ENCODE results near the gene OSBPL2.

OSBPL2 gene

DNA sequence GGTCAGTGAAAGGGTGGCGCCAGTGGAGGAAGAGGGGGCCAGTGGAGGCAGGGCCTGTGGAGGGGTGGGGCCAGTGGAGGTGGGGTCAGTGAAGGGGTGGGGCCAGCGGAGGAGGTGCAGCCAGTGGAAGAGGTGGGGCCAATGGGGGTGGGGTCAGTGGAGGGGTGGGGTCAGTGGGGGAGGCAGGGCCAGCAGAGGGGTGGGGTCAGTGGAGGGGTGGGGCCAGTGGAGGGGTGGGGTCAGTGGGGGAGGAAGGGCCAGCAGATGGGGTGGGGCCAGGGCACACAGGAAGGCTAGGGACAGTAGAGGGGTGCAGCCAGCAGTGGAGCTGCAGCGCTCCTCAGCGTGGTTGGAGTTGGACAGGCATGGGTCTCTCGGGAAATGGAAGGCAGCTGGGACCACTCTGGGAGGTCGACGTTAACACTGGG is 83.2 kb downstream of the OSBPL2 start:
- TF ChIP-seq, protein P1, sequence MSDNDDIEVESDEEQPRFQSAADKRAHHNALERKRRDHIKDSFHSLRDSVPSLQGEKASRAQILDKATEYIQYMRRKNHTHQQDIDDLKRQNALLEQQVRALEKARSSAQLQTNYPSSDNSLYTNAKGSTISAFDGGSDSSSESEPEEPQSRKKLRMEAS (IDR thresholded peaks at IDR 0.05), result no peak
- TF ChIP-seq FOXM1 (IDR thresholded peaks at IDR 0.05; ENCODE audit: borderline replicate concordance, low read depth), result no peak
- TF ChIP-seq TEAD4 (IDR thresholded peaks at IDR 0.05), result no peak
- TF ChIP-seq RAD21 (IDR thresholded peaks at IDR 0.05; ENCODE audit: low read depth), result no peak
- no peak for TF ChIP-seq YY1 (IDR thresholded peaks at IDR 0.05; ENCODE audit: low read depth)
- no peak for TF ChIP-seq TCF12 (IDR thresholded peaks at IDR 0.05; ENCODE audit: low read depth)
- no peak for TF ChIP-seq EGR1 (IDR thresholded peaks at IDR 0.05)
- TF ChIP-seq TAF1 (IDR thresholded peaks at IDR 0.05; ENCODE audit: low read depth), result no peak
- TF ChIP-seq, protein P2, sequence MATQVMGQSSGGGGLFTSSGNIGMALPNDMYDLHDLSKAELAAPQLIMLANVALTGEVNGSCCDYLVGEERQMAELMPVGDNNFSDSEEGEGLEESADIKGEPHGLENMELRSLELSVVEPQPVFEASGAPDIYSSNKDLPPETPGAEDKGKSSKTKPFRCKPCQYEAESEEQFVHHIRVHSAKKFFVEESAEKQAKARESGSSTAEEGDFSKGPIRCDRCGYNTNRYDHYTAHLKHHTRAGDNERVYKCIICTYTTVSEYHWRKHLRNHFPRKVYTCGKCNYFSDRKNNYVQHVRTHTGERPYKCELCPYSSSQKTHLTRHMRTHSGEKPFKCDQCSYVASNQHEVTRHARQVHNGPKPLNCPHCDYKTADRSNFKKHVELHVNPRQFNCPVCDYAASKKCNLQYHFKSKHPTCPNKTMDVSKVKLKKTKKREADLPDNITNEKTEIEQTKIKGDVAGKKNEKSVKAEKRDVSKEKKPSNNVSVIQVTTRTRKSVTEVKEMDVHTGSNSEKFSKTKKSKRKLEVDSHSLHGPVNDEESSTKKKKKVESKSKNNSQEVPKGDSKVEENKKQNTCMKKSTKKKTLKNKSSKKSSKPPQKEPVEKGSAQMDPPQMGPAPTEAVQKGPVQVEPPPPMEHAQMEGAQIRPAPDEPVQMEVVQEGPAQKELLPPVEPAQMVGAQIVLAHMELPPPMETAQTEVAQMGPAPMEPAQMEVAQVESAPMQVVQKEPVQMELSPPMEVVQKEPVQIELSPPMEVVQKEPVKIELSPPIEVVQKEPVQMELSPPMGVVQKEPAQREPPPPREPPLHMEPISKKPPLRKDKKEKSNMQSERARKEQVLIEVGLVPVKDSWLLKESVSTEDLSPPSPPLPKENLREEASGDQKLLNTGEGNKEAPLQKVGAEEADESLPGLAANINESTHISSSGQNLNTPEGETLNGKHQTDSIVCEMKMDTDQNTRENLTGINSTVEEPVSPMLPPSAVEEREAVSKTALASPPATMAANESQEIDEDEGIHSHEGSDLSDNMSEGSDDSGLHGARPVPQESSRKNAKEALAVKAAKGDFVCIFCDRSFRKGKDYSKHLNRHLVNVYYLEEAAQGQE (IDR thresholded peaks at IDR 0.05; ENCODE audit: low read depth), result no peak
- no peak for TF ChIP-seq ZBTB7A (IDR thresholded peaks at IDR 0.05; ENCODE audit: low read depth)
- TF ChIP-seq NFIC (IDR thresholded peaks at IDR 0.05), result no peak
- TF ChIP-seq CREB1 (IDR thresholded peaks at IDR 0.05; ENCODE audit: low read depth), result no peak
- no peak for TF ChIP-seq EP300 (IDR thresholded peaks at IDR 0.05; ENCODE audit: borderline replicate concordance)
- no peak for TF ChIP-seq CEBPB (IDR thresholded peaks at IDR 0.05)
- TF ChIP-seq, protein P3, sequence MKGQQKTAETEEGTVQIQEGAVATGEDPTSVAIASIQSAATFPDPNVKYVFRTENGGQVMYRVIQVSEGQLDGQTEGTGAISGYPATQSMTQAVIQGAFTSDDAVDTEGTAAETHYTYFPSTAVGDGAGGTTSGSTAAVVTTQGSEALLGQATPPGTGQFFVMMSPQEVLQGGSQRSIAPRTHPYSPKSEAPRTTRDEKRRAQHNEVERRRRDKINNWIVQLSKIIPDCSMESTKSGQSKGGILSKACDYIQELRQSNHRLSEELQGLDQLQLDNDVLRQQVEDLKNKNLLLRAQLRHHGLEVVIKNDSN (IDR thresholded peaks at IDR 0.05), result no peak

DNA sequence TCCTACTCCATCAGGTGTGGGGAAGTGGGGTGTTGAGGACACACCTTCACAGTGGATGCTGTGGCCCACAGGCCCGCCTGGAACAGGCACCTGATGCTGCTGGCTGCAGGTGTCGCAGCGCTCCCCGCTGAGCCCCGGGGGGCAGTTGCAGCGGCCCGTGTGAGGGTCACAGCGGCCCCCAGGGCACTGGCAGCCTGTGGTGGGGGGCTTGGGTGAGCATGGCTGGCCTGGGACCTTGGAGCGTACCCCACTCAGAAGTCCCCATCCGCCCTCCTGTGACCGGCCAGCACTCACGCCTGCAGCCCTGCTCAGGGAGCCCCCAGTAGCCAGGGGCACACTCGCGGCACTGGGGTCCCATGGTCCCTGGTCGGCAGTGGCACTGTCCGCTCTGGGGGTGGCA is 83.7 kb downstream of the OSBPL2 start:
- TF ChIP-seq CREB1 (IDR thresholded peaks at IDR 0.05; ENCODE audit: low read depth) (no peak), FOXM1 (IDR thresholded peaks at IDR 0.05; ENCODE audit: borderline replicate concordance, low read depth) (no peak), TEAD4 (IDR thresholded peaks at IDR 0.05) (no peak), TAF1 (IDR thresholded peaks at IDR 0.05; ENCODE audit: low read depth) (no peak)
- TF ChIP-seq, protein P1 (IDR thresholded peaks at IDR 0.05), result no peak
- TF ChIP-seq, protein P3 (IDR thresholded peaks at IDR 0.05), result no peak
- TF ChIP-seq, protein P2 (IDR thresholded peaks at IDR 0.05; ENCODE audit: low read depth), result no peak

DNA sequence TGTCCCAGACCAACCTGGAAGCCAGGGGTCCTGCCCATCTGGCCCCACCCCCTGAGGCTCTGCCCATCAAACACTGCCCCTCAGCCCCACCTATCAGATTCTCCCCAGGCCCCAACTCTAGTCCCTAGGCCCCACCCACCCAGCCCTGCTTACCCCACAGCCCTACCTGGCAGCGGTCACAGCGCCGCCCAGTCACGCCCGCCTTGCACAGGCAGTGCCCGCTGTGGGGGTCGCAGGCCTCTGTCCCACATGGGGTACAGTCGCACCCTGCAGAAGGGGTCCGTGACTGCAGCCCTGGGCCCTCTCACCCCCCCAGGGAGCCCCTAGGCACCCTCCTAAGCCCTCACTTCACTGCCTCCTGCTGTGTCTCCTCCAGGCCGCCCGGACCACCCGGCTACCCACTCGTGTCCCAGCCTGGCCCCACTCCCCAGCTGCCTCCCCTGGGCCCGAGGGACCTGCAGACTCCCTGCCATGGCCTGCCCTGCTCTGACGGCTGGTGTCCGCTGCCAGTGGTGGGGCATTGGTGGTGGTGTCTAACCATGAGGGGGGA is 84.2 kb downstream of the OSBPL2 start:
- no peak for TF ChIP-seq CREB1 (IDR thresholded peaks at IDR 0.05; ENCODE audit: low read depth)
- TF ChIP-seq EGR1 (IDR thresholded peaks at IDR 0.05), result no peak
- no peak for TF ChIP-seq EP300 (IDR thresholded peaks at IDR 0.05; ENCODE audit: borderline replicate concordance)
- TF ChIP-seq, protein P2 (IDR thresholded peaks at IDR 0.05; ENCODE audit: low read depth), result no peak
- TF ChIP-seq, protein P1 (IDR thresholded peaks at IDR 0.05), result no peak
- TF ChIP-seq CEBPB (IDR thresholded peaks at IDR 0.05), result no peak
- no peak for TF ChIP-seq FOXM1 (IDR thresholded peaks at IDR 0.05; ENCODE audit: borderline replicate concordance, low read depth)
- TF ChIP-seq, protein P3 (IDR thresholded peaks at IDR 0.05), result no peak
- TF ChIP-seq RAD21 (IDR thresholded peaks at IDR 0.05; ENCODE audit: low read depth), result no peak
- TF ChIP-seq YY1 (IDR thresholded peaks at IDR 0.05; ENCODE audit: low read depth), result no peak
- no peak for TF ChIP-seq TCF12 (IDR thresholded peaks at IDR 0.05; ENCODE audit: low read depth)
- TF ChIP-seq NFIC (IDR thresholded peaks at IDR 0.05), result no peak
- TF ChIP-seq TEAD4 (IDR thresholded peaks at IDR 0.05), result no peak
- TF ChIP-seq ZBTB7A (IDR thresholded peaks at IDR 0.05; ENCODE audit: low read depth), result no peak
- no peak for TF ChIP-seq TAF1 (IDR thresholded peaks at IDR 0.05; ENCODE audit: low read depth)

Data from Ishikawa (cell line).